GOT3 (cell line): ENCODE data around the gene PARK7.

Experiments used
- DNase-seq: peaks from one replicate; lab custom pipeline; 2025; ENCODE audit warnings: mixed read lengths; lab: John Stamatoyannopoulos, UW

PARK7 gene

DNA sequence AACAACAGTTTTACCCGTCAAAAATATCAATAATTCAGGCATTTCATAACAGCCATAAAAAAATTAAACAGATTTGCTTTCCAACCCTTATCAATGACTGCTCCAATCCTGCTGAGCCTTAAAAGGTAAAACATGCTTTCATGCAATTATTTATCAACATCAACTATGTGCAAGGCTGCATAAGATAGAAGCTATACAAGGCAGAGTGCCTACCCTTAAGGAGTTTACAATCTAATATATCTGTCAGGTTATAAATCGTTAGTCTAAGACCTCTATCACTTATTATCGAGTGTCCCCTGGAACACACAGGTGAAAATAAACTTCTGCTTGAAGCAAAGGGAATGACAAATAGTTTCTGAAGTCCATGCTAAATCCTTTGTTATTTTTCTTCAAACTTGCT is 62.8 kb downstream of the PARK7 start:
- DNase-seq: no peak

GRCh38 chr1:8025061-8025670 is 63.7 kb downstream of the PARK7 start:
- no peak for DNase-seq

DNA sequence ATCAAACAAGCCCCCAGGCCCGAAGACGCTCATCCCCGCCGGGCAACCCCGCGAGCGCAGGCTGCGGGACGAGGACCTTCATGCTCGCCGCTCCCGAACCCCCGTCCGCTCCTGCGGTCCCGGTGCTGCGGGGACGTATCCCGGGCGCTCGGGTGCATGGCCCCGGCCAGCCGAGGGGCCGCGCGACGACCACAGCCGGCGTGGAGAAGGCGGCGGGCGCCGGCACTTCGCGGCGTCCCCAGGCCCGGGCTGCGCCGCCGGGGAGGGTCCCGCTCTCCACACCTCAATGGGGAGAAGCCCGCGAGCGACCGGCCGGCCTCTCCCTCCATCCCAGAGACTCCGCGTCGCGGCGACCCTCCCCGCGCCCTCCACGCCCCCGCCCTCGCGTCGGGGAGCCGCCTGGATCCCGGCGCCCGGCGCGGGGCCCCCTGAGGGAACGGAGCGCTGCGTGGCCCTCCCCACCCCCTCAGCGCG is 64.2 kb downstream of the PARK7 start:
- no peak for DNase-seq

GRCh38 chr1:8026153-8026975 is 64.9 kb downstream of the PARK7 start, which contains the start of gene ERRFI1:
Gene ERRFI1, minus strand, starts transcription at chr1:8026309. Its CDS starts 10,690 bp downstream, at chr1:8015619.
- peak; percentile 88 for DNase-seq

DNA sequence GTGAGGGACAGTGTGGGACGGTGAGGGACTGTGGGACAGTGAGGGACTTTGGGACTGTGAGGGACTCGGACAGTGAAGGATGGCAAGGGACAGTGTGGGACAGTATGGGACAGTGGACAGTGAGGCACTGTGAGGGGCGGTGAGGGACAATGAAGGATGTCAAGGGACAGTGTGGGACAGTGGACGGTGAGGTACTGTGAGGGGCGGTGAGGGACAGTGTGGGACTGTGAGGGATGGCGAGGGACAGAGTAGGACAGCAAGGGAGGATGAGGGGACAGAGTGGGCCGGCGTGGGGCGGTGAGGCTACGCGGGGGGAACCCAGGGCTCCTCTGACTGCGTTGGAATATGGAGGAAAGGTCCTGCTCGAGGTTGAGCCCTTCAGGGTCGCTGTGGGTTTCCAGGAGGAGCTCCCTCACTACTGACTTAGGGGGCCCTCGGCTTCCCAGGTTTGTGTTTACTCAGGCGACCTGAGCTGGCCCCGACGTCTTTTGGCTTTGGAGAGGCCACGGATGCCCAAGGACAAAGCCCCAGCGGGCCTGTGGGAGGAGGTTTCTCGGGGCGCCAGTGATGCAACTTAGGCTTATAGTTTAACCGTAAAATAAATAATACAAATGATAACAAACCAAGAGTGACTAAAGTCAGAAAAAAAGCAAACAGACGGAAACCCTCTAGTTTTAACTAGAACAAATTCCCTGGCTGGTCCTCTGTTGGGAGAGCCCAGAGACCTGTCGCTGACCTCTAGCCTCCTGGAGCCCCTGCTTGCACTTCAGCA is 65.7 kb downstream of the PARK7 start:
- DNase-seq: no peak

DNA sequence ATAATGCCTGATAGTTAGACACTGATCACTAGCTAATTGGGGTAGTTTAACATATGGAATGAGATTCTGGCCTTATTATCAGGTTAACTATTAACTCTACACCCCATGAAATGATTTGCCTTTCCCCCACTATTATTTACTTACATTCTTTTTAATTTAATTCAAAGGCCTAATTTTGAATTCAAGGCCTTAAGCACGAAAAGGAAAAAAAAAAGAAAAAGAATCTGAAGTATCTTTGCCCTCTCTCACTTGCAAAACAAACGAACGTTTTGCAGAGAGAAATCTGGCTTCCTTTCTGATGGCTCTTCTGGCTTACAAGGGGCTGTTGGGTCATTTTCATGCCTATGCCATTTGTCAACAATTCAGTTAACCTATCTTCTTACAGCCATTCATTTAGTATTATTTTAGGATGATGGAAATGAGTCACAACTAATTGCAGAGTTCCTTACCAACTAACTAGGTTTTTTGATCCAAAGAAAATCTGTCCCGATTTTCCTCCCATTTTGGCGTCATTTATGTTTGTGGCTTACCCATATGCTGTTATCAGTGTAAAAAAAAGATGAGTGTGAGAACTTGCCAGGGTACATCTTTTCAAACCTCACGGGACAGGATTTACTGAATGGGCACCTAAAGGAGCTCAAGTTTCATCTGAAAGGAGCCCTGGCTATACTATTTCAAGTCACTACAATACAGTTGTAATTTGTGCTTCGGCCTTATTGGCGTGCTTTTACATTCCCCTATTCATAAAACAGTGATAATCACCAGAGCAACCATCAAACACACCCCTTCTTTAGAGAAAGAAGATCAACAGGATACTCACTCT is 66.4 kb downstream of the PARK7 start:
- DNase-seq: no peak

DNA sequence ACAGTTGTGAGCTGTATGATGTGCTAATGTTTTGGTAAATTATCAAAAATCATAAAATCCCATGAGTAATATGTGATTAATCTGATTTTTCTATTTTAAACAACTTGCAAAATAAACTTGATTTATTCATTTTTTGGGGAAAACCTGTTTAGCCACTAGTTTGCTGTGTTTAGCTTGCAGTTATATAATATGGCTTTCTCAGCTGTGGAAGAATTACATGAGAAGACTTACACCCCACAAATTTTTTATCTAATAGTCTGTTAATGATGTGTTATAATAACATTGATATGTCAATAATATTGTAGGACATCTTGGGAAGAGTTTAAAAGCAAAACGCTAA is 67.0 kb downstream of the PARK7 start:
- DNase-seq: no peak

- DNase-seq: no peak
Measured at GRCh38 chr1:8031176-8031785, 69.8 kb downstream of the PARK7 start.

DNA sequence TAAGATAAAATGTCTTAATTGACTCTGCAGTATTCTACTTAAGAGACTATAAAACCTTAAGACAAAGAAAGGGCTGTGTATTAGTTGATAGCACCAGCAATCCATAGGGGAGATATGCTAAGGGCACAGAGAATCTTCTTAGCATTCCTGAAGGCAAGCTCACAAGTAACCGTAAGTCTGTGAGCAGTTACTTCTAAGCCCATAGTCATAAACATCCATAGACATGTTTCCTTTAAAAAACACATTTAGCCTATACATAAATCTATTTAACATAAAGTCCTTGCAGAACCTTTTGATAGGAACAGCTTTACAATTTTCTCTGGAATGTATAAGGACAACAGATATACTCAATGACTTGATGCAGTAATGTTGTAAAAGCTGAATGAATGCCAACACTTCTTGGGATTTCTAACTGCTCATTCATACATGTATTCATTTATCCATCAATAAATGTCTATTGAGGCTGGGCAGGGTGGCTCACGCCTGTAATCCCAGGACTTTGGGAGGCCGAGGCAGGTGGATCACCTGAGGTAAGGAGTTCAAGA is 70.9 kb downstream of the PARK7 start:
- no peak for DNase-seq

DNA sequence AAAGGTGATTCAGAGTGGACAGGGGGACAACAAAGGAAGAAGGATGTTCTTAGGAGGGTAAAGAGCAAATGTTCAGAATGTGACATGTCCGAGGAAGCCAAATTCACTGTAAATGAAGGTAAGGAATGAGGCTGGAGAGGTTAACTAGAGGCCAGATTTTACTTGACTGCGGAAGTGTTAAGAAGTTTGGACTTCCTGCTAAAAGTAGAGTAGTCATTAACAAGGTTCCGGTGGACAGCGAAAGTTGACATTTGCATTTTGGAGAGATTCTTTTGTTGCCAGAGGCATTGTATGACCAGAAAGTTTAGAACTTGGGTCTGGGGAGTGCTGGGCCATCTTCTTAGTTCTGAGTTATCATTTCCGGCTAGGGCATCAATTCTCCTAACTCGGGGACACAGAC is 71.8 kb downstream of the PARK7 start:
- DNase-seq: no peak
